Panc1 (cell line): ENCODE data around the gene NLRP11. TPM values are rescaled to one million over a fixed set of nuclear protein-coding genes. Genes with fewer than 3 reads are reported as not detected.
"Not testable (repeated sequence)": the region's sequence is repeated elsewhere in the genome, so short reads cannot be mapped to it uniquely, and the experiment has no call there.

ENCODE experiments used
- ATAC-seq: fragments of 200-7000 bp; cut with Tn5 transposase; 2 replicates; pipeline ENCODE4 v1.9.1; 2020; ENCODE audit warnings: mild to moderate bottlenecking, moderate library complexity
- BruUV-seq: library from RNA; stranded (reverse); fragments of 400-500 nt; replicated peaks from 2 replicates; lab custom pipeline; 2021; lab: Mats Ljungman, UMichigan
- CTCF ChIA-PET: fragments of 300-600 bp; sonication (Branson Sonifier 250); formaldehyde crosslinking; loops from one replicate; lab custom pipeline; 2022; ENCODE audit warnings: antibody characterized with exemption; lab: Charles Lee
- POLR2A ChIA-PET: fragments of 300-600 bp; sonication (Branson Sonifier 250); formaldehyde crosslinking; loops from one replicate; lab custom pipeline; 2022; ENCODE audit warnings: antibody characterized with exemption; lab: Charles Lee
- DNase-seq: peaks from one replicate; pipeline ENCODE4 v3.0.0-alpha.2; 2010; ENCODE audit warnings: low read depth, low spot score
- H3K27ac ChIP-seq: 2 replicates; pipeline ENCODE4 v1.5.1; 2011; ENCODE audit warnings: mild to moderate bottlenecking, low read length, inconsistent platforms
- H3K27me3 ChIP-seq: fragments of 200-500 bp; sonication (Bioruptor generic); 2 replicates; pipeline ENCODE4 v1.6.0; 2014; ENCODE audit warnings: low read length, inconsistent platforms; ENCODE audit not compliant: control insufficient read depth, insufficient read depth
- H3K36me3 ChIP-seq: fragments of 200-500 bp; sonication (Bioruptor generic); 2 replicates; pipeline ENCODE4 v1.5.1; 2014; ENCODE audit warnings: inconsistent platforms, mild to moderate bottlenecking, low read length, moderate library complexity; ENCODE audit not compliant: control insufficient read depth, insufficient read depth
- H3K4me1 ChIP-seq: 2 replicates; pipeline ENCODE4 v1.5.1; 2011; ENCODE audit warnings: inconsistent platforms, mild to moderate bottlenecking, low read length, moderate library complexity; ENCODE audit not compliant: control insufficient read depth, insufficient read depth
- H3K4me3 ChIP-seq, 2 experiments: 2 replicates each; pipeline ENCODE4 v1.5.1; 2011 to 2012; ENCODE audit warnings: low read depth in 2 of 2, low read length in 2 of 2, mild to moderate bottlenecking in 2 of 2, inconsistent platforms in 1 of 2, moderate library complexity in 1 of 2
- H3K9me3 ChIP-seq: fragments of 200-500 bp; sonication (Bioruptor generic); 2 replicates; pipeline ENCODE4 v1.5.1; 2014; ENCODE audit warnings: low read depth, mild to moderate bottlenecking, inconsistent platforms, low read length, moderate library complexity; ENCODE audit not compliant: control insufficient read depth, insufficient read depth
- POLR2AphosphoS5 ChIP-seq: IDR thresholded peaks from 2 replicates; pipeline ENCODE4 v1.6.1; 2012; ENCODE audit warnings: mild to moderate bottlenecking, low read depth, low read length, moderate library complexity
- SIN3A ChIP-seq: IDR thresholded peaks from 2 replicates; pipeline ENCODE4 v1.6.1; 2012; ENCODE audit warnings: low read depth, mild to moderate bottlenecking, low read length, moderate library complexity, borderline replicate concordance; ENCODE audit not compliant: insufficient read depth
- TCF7L2 ChIP-seq: IDR thresholded peaks from 2 replicates; pipeline ENCODE4 v1.6.1; 2011; ENCODE audit warnings: mild to moderate bottlenecking, low read depth, low read length, inconsistent platforms
- in situ Hi-C: cut with HindIII; loops from 2 replicates; pipeline ENCODE4 v1.10.0; 2016; ENCODE audit warnings: low sequenced_read_pairs, low pct_unique_long_range_greater_than_20kb
- intact Hi-C: fragments of 100-400 bp; cut with micrococcal nuclease; formaldehyde crosslinking; loops from one replicate; pipeline ENCODE4 v1.10.0; 2022; ENCODE audit not compliant: unreplicated experiment
- total RNA-seq: library from RNA; stranded (reverse); gene quantifications from one replicate; pipeline ENCODE4 v1.2.1, GENCODE V29; 2021; ENCODE audit not compliant: unreplicated experiment
- TF ChIP-seq, protein P1 (sequence below), 2 experiments: IDR thresholded peaks; 2 replicates each; pipeline ENCODE4 v1.6.1; 2011 to 2012; ENCODE audit warnings: low read depth in 2 of 2, control low read depth in 1 of 2, low read length in 1 of 2, mild to moderate bottlenecking in 1 of 2, moderate library complexity in 1 of 2; ENCODE audit not compliant: insufficient read depth in 1 of 2
- TF ChIP-seq, protein P2 (sequence below): fragments of 450-650 bp; IDR thresholded peaks from 2 replicates; pipeline ENCODE4 v1.5.1; 2017; ENCODE audit warnings: mild to moderate bottlenecking

NLRP11 gene
- total RNA-seq, 1 experiment from 2014 or later: 0.18 TPM

DNA sequence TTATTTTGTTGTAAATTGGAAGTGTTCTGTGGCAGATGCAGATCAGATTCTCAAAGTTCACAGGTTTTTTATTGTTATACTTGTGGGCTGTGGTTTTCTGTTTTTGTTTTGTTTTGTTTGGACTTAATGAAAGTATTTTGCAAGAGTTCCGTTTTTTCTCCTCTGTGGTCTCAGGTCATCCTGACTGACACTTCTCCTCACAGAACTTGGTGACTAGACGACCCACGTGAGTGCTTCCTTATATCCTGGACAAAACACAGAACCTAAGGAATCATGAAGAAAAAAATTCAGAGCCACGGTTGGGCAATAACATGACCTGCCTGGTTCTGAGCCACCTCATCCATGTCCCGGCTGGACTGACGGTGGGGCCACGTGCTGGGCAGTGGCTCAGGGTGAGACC lies 65.3 kb downstream of the NLRP11 start:
- Histone ChIP-seq H3K9me3 (no peaks in the 10 kb centered on the region), H3K36me3 (no peaks in the 10 kb centered on the region), H3K4me1 (no peaks in the 10 kb centered on the region), H3K27ac (no peak overlapping the region), H3K4me3 (no peak overlapping the region), H3K27me3 (peaks cover 14% of the 10 kb centered on the region)
- ATAC-seq (no peak), DNase-seq (no peak)
- TF ChIP-seq POLR2AphosphoS5: no peak
- TF ChIP-seq, protein P1, sequence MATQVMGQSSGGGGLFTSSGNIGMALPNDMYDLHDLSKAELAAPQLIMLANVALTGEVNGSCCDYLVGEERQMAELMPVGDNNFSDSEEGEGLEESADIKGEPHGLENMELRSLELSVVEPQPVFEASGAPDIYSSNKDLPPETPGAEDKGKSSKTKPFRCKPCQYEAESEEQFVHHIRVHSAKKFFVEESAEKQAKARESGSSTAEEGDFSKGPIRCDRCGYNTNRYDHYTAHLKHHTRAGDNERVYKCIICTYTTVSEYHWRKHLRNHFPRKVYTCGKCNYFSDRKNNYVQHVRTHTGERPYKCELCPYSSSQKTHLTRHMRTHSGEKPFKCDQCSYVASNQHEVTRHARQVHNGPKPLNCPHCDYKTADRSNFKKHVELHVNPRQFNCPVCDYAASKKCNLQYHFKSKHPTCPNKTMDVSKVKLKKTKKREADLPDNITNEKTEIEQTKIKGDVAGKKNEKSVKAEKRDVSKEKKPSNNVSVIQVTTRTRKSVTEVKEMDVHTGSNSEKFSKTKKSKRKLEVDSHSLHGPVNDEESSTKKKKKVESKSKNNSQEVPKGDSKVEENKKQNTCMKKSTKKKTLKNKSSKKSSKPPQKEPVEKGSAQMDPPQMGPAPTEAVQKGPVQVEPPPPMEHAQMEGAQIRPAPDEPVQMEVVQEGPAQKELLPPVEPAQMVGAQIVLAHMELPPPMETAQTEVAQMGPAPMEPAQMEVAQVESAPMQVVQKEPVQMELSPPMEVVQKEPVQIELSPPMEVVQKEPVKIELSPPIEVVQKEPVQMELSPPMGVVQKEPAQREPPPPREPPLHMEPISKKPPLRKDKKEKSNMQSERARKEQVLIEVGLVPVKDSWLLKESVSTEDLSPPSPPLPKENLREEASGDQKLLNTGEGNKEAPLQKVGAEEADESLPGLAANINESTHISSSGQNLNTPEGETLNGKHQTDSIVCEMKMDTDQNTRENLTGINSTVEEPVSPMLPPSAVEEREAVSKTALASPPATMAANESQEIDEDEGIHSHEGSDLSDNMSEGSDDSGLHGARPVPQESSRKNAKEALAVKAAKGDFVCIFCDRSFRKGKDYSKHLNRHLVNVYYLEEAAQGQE (IDR thresholded peaks at IDR 0.05; ENCODE audit: insufficient read depth in 1 of 2, low read depth in 2 of 2, low read length in 1 of 2): no peak
- no peak for TF ChIP-seq SIN3A
- TF ChIP-seq, protein P2, sequence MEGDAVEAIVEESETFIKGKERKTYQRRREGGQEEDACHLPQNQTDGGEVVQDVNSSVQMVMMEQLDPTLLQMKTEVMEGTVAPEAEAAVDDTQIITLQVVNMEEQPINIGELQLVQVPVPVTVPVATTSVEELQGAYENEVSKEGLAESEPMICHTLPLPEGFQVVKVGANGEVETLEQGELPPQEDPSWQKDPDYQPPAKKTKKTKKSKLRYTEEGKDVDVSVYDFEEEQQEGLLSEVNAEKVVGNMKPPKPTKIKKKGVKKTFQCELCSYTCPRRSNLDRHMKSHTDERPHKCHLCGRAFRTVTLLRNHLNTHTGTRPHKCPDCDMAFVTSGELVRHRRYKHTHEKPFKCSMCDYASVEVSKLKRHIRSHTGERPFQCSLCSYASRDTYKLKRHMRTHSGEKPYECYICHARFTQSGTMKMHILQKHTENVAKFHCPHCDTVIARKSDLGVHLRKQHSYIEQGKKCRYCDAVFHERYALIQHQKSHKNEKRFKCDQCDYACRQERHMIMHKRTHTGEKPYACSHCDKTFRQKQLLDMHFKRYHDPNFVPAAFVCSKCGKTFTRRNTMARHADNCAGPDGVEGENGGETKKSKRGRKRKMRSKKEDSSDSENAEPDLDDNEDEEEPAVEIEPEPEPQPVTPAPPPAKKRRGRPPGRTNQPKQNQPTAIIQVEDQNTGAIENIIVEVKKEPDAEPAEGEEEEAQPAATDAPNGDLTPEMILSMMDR: no peak
- TF ChIP-seq TCF7L2: no peak
- intact Hi-C loops: no loop called here
- ChIA-PET CTCF (no interaction called here), POLR2A (no interaction called here)
- in situ Hi-C loops: no loop called here
- BruUV-seq: no TSS peak

DNA sequence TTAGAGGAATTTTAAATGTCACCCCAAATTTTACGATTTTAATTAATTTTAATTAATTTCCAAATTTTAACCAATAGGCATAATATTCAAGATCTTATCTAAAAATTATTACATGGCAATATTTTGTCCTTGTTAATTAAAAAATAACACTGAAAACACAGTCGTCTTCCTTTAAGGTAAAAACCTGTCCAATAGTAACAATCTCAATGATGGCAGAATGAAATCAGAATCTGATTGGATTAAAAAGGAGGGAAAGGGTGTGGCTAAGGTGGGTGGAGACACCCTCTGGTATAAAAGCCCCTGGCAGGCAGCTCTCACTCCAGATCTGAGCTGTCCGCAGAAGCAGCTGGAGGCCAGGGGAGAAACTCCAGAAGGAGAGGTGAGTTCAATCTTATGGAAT lies 73.0 kb downstream of the NLRP11 start, which contains the start of gene RFPL4A:
TSS of gene RFPL4A (plus strand) at position 301 of the 400 bp plus-strand sequence. CDS start 2,704 bp downstream, outside the sequence.
- H3K9me3 ChIP-seq, H3K27ac ChIP-seq, H3K4me3 ChIP-seq, ATAC-seq, POLR2A ChIA-PET, CTCF ChIA-PET, DNase-seq, H3K36me3 ChIP-seq, H3K4me1 ChIP-seq, BruUV-seq, intact Hi-C loops, in situ Hi-C loops: not testable (repeated sequence)
- peaks cover 25% of the 10 kb centered on the region for H3K27me3 ChIP-seq

DNA sequence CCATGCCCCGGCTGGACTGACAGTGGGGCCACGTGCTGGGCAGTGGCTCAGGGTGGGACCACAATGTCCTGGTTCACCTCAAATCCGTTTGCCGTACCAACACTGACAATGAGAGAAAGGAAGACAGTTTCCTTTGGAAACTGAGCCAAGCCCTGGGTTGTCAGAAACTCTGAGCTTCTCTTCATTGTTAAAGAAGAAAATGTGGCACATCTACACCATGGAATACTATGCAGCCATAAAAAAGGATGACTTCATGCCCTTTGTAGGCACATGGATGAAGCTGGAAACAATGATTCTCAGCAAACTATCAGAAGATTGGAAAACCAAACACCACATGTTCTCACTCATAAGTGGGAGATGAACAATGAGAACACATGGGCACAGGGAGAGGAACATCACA lies 75.0 kb downstream of the NLRP11 start:
- DNase-seq, H3K4me1 ChIP-seq, intact Hi-C loops, H3K4me3 ChIP-seq, BruUV-seq, CTCF ChIA-PET, H3K9me3 ChIP-seq, POLR2A ChIA-PET, H3K36me3 ChIP-seq, ATAC-seq, in situ Hi-C loops, H3K27ac ChIP-seq: not testable (repeated sequence)
- H3K27me3 ChIP-seq: peaks cover 30% of the 10 kb centered on the region
